ENCODE data around the gene PIK3CA. TPM values are rescaled to one million over a fixed set of nuclear protein-coding genes. Genes with fewer than 3 reads are reported as not detected.

PIK3CA gene
- total RNA-seq, 1 donor from 2014 or later, result 20.0 TPM

DNA sequence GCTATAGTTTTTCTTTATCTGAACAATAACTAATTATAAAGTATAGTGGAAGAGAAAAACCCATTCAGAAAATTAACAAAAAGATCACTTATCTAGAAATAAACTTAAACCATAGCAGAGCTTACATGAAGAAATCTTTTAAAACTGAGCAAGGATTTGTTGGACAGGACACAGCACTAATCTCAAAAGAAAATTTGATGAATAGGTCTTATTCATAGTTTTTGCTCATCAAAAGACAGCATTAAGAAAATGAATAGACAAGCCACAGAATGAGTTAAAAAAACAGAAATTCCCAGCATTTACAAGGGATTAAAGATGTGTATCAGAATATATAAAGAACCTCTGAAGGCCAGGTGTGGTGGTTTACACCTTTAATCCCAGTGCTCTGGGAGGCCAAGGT lies 29.5 kb downstream of the PIK3CA start:
- Mint-ChIP-seq H3K9me3 (ENCODE audit: unreplicated experiment) (no peaks in the 10 kb centered on the region), H3K36me3 (ENCODE audit: unreplicated experiment) (no peaks in the 10 kb centered on the region), H3K4me3 (ENCODE audit: unreplicated experiment) (no peak overlapping the region), H3K27me3 (ENCODE audit: unreplicated experiment) (no peaks in the 10 kb centered on the region), H3K4me1 (ENCODE audit: low read depth, unreplicated experiment) (peaks cover 10% of the 10 kb centered on the region), H3K27ac (ENCODE audit: unreplicated experiment) (no peak overlapping the region)
- no peak for DNase-seq
- TF ChIP-seq, protein P1, sequence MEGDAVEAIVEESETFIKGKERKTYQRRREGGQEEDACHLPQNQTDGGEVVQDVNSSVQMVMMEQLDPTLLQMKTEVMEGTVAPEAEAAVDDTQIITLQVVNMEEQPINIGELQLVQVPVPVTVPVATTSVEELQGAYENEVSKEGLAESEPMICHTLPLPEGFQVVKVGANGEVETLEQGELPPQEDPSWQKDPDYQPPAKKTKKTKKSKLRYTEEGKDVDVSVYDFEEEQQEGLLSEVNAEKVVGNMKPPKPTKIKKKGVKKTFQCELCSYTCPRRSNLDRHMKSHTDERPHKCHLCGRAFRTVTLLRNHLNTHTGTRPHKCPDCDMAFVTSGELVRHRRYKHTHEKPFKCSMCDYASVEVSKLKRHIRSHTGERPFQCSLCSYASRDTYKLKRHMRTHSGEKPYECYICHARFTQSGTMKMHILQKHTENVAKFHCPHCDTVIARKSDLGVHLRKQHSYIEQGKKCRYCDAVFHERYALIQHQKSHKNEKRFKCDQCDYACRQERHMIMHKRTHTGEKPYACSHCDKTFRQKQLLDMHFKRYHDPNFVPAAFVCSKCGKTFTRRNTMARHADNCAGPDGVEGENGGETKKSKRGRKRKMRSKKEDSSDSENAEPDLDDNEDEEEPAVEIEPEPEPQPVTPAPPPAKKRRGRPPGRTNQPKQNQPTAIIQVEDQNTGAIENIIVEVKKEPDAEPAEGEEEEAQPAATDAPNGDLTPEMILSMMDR (IDR thresholded peaks at IDR 0.05; ENCODE audit: partially characterized antibody, unreplicated experiment), result no peak

DNA sequence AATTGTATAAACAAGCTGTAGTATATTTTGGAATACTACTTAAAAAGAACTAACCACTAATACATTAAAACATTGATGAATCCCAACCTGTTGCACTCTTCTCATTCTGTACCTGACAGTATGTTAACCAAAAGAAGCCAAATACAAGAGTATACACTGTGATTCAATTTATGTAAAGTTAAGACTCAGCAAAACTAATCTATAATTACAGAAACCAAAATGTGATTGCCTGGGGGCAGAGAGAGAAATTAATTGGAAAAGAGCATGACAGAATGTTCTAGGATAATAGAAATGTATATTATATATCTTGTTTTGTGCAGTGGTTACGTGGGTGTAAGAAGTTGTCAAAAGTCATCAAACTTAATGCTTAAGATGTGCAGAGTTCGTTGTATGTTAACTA lies 31.1 kb downstream of the PIK3CA start:
- Mint-ChIP-seq H3K4me3 (ENCODE audit: unreplicated experiment) (no peak overlapping the region), H3K9me3 (ENCODE audit: unreplicated experiment) (no peaks in the 10 kb centered on the region), H3K27ac (ENCODE audit: unreplicated experiment) (no peak overlapping the region), H3K27me3 (ENCODE audit: unreplicated experiment) (no peaks in the 10 kb centered on the region), H3K36me3 (ENCODE audit: unreplicated experiment) (no peaks in the 10 kb centered on the region), H3K4me1 (ENCODE audit: low read depth, unreplicated experiment) (peaks cover 10% of the 10 kb centered on the region)
- DNase-seq, result no peak
- TF ChIP-seq, protein P1 (IDR thresholded peaks at IDR 0.05; ENCODE audit: partially characterized antibody, unreplicated experiment), result no peak

DNA sequence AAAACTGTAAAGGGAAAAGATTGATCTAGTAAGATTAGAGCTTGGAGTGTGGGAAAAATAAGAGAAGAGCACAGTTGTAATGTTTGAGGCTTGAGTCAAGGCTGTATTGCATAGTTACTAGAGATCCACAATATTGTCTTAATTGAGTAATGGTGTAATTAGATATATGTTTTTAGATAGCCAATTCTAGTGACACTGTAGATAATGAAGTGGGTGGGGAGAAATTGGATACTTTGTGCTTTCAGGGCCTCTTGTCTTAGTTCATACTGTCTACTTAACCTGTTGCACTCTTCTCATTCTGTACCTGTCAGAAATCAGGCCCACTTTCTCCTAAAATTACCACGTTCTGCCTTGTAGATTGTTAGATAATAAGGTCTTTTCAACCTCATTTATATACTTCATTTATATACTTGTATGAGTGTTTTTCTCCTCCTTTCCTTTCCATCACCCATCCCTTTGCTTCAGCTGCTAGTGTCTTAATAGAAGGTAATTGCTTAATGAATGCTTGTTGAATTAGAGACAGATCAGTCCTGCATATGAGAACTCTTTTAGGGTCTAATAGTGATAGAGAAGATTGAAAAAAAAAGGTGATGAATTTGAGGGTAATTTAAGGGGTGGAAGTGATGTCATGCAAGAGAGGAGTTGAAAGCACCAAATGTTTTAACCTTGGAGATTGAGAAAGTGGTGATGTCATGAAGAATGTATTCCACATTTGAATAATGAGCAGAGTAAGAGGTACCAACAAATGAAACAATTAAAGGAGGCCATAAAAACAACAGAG lies 32.0 kb downstream of the PIK3CA start:
- H3K4me1 Mint-ChIP-seq (ENCODE audit: low read depth, unreplicated experiment), result peaks cover 10% of the 10 kb centered on the region
- H3K27me3 Mint-ChIP-seq (ENCODE audit: unreplicated experiment), result no peaks in the 10 kb centered on the region
- H3K27ac Mint-ChIP-seq (ENCODE audit: unreplicated experiment), result no peak overlapping the region
- TF ChIP-seq, protein P1 (IDR thresholded peaks at IDR 0.05; ENCODE audit: partially characterized antibody, unreplicated experiment), result no peak
- no peaks in the 10 kb centered on the region for H3K9me3 Mint-ChIP-seq (ENCODE audit: unreplicated experiment)
- no peak for DNase-seq
- no peaks in the 10 kb centered on the region for H3K36me3 Mint-ChIP-seq (ENCODE audit: unreplicated experiment)
- no peak overlapping the region for H3K4me3 Mint-ChIP-seq (ENCODE audit: unreplicated experiment)

DNA sequence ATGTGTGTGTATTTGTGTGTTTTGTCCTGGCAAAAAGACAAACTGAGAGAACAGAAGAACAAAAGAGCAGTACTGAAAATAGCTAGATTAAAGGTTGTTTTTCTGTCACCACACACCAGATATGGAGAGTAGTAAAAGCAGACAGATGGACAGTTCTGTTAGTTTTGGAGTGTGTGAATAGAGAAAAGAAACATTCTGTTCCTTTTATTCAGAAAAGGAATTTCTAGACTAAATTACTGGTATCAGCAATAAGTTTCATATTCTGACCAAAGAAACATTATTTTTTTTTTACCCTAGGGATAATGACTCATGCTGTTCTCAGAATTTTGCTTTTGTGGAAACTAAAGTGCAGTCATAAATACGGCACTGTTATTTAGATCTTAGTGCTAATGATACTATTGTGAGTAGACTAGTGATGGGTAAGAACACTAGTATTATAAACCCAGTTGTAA lies 32.9 kb downstream of the PIK3CA start:
- Mint-ChIP-seq H3K4me1 (ENCODE audit: low read depth, unreplicated experiment) (peaks cover 5% of the 10 kb centered on the region), H3K4me3 (ENCODE audit: unreplicated experiment) (no peak overlapping the region), H3K9me3 (ENCODE audit: unreplicated experiment) (no peaks in the 10 kb centered on the region), H3K27ac (ENCODE audit: unreplicated experiment) (no peak overlapping the region), H3K36me3 (ENCODE audit: unreplicated experiment) (no peaks in the 10 kb centered on the region), H3K27me3 (ENCODE audit: unreplicated experiment) (no peaks in the 10 kb centered on the region)
- no peak for DNase-seq
- TF ChIP-seq, protein P1 (IDR thresholded peaks at IDR 0.05; ENCODE audit: partially characterized antibody, unreplicated experiment), result no peak

DNA sequence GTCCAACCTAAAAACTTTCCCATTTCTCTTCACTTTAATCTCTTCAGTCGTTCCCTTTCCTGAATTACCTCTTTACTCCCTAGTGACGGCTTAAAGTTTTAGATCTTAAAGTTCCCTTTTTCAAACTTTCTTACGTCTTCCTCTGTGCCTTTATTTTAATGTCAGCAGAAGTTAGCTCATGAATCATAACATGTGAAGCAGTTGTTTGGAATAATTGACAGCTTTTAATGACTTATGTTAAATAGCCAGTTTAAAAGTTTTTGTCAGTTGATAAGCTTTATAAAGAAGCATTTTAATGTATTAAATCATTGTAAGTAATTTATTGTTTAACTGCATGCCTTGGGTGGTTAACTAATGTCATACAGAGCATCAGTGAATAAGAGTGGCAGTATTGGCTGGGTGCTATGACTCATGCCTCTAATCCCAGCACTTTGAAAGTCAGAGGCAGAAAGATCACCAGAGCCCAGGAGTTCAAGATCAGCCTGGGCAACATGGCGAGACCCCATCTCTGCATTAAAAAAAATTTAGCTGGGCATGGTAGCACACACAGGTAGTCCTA lies 33.9 kb downstream of the PIK3CA start:
- no peak overlapping the region for H3K27ac Mint-ChIP-seq (ENCODE audit: unreplicated experiment)
- H3K36me3 Mint-ChIP-seq (ENCODE audit: unreplicated experiment), result no peaks in the 10 kb centered on the region
- H3K4me3 Mint-ChIP-seq (ENCODE audit: unreplicated experiment), result no peak overlapping the region
- no peaks in the 10 kb centered on the region for H3K9me3 Mint-ChIP-seq (ENCODE audit: unreplicated experiment)
- no peak for DNase-seq
- H3K4me1 Mint-ChIP-seq (ENCODE audit: low read depth, unreplicated experiment), result peaks cover 5% of the 10 kb centered on the region
- no peaks in the 10 kb centered on the region for H3K27me3 Mint-ChIP-seq (ENCODE audit: unreplicated experiment)
- TF ChIP-seq, protein P1 (IDR thresholded peaks at IDR 0.05; ENCODE audit: partially characterized antibody, unreplicated experiment), result no peak
